GM23338 (cell line): ENCODE measurements around the gene JAK2.

ENCODE experiments used
- CREB1 ChIP-seq: fragments of 250-450 bp; sonication (Bioruptor Pico); IDR thresholded peaks from 2 replicates; pipeline ENCODE4 v1.5.0; 2020; ENCODE audit warnings: low read depth, mild to moderate bottlenecking, moderate library complexity
- EZH2 ChIP-seq: fragments of 200-600 bp; sonication (generic); IDR thresholded peaks from one replicate; pipeline ENCODE4 v1.8.0; 2017; ENCODE audit warnings: antibody characterized with exemption, mild to moderate bottlenecking, low read depth; ENCODE audit not compliant: unreplicated experiment
- POLR2AphosphoS5 ChIP-seq: IDR thresholded peaks from 2 replicates; pipeline ENCODE4 v1.6.1; 2016; ENCODE audit warnings: antibody characterized with exemption, low read depth
- TF ChIP-seq, protein P1 (sequence below), 2 experiments: fragments of 200-600 bp in 1 of 2; sonication (generic) in 1 of 2; conservative IDR thresholded peaks; 2 replicates each; pipeline versions ENCODE4 v1.5.1 to v1.6.1; 2016 to 2017; ENCODE audit warnings: antibody characterized with exemption in 2 of 2, low read depth in 2 of 2, mild to moderate bottlenecking in 2 of 2, moderate library complexity in 1 of 2

DNA sequence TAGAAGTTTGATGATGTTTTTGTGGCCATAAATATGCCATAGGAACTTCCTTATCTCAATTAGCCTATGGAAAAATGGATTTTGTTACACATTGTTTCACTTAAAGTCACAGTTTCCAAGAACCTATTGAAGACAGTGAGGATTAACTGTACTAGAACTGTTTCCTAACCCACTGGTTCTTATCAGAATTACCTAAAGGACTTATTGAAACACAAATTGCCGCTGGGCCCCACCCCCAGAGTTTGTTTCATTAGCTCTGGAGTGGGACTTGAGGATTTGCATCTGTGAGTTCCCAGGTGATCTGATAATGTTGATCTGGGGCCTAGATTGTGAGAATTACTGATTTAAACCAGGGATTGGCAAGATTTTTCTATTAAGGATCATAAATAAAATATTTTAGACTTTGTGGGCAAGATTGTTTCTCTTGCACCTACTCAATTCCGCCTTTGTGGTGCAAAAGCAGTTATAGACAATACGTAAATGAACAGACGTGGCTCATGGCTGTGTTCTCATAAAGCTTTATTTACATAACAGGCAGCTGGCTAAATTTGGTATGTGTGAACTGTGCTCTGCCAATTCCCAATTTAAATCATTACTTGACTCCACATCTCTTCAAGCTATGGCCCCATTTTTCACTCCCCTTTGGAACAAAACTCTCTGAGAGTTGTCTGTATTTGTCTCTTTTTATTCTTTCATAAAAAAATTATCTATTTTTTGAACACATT, 9.3 kb downstream of the JAK2 start:
- TF ChIP-seq CREB1 (CRISPR knock-in tag) (no peak), POLR2AphosphoS5 (no peak), EZH2 (no peak)
- TF ChIP-seq, protein P1, sequence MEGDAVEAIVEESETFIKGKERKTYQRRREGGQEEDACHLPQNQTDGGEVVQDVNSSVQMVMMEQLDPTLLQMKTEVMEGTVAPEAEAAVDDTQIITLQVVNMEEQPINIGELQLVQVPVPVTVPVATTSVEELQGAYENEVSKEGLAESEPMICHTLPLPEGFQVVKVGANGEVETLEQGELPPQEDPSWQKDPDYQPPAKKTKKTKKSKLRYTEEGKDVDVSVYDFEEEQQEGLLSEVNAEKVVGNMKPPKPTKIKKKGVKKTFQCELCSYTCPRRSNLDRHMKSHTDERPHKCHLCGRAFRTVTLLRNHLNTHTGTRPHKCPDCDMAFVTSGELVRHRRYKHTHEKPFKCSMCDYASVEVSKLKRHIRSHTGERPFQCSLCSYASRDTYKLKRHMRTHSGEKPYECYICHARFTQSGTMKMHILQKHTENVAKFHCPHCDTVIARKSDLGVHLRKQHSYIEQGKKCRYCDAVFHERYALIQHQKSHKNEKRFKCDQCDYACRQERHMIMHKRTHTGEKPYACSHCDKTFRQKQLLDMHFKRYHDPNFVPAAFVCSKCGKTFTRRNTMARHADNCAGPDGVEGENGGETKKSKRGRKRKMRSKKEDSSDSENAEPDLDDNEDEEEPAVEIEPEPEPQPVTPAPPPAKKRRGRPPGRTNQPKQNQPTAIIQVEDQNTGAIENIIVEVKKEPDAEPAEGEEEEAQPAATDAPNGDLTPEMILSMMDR (conservative IDR thresholded peaks at IDR 0.05; ENCODE audit: low read depth in 2 of 2), result no peak
